Hematopoietic multipotent progenitor cell treated with erythropoietin and hydrocortisone succinate and interleukin-3 and kit ligand, for 15 days (in vitro differentiated cells): ENCODE data around the gene RIOX2.
A peak's percentile ranks its signal among the peaks of the same experiment; 100 is the strongest.
"Not testable (repeated sequence)": the region's sequence is repeated elsewhere in the genome, so short reads cannot be mapped to it uniquely, and the experiment has no call there.

Experiments
- DNase-seq: peaks from one replicate; pipeline ENCODE4 v3.0.0-alpha.2; 2015; ENCODE audit warnings: low spot score

The RIOX2 gene

GRCh38 chr3:97971679-97972567, at the start of gene RIOX2:
Gene RIOX2 (minus strand): TSS chr3:97972431. CDS start chr3:97967593, 4,838 bp downstream.
- DNase-seq, result peak; percentile 46

DNA sequence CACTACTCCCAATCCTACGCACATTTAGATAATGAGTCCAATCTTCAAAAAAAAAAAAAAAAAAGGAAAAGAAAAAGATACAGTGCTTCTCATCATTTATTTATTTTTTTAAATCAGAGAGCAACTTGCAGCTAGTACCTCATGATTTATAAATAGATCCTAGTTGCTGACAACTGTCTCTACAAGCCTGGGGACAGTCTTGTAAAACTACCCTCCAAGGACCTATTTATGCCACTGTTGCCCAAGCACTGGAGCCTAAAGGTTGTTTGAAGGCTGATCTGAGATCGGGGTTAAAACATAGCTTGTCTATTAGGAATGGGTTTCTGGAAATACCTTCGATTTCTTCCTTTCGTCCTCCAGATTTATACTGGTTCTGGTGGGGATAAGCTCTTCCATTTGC, 48.2 kb upstream of the RIOX2 start:
- DNase-seq, result no peak

GRCh38 chr3:98018301-98018700, 46.1 kb upstream of the RIOX2 start:
- DNase-seq, result no peak

GRCh38 chr3:98014268-98014585, 42.0 kb upstream of the RIOX2 start:
- no peak for DNase-seq

GRCh38 chr3:98013411-98014267, 41.4 kb upstream of the RIOX2 start:
- DNase-seq, result no peak

DNA sequence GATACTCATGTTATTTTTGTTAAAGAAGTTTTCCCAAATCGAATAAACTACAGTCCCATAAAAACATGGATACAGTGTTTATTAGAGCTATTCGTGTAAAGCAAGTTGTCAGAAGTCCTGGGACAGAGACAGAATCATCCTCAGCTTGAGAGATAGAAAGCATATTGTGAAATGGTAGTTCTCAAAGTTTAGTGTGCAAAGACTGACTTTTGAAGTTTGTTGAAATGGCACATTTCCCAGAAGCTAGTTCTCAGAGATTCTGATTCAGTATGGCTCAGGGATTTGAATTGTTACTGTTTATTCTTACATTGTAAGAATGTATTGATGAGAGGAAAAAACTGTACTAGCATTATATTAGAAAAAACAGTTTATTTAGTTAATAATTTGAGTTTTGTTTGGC, 40.7 kb upstream of the RIOX2 start:
- no peak for DNase-seq

- DNase-seq, result not testable (repeated sequence)
Measured at GRCh38 chr3:98010883-98011449, 38.7 kb upstream of the RIOX2 start.

DNA sequence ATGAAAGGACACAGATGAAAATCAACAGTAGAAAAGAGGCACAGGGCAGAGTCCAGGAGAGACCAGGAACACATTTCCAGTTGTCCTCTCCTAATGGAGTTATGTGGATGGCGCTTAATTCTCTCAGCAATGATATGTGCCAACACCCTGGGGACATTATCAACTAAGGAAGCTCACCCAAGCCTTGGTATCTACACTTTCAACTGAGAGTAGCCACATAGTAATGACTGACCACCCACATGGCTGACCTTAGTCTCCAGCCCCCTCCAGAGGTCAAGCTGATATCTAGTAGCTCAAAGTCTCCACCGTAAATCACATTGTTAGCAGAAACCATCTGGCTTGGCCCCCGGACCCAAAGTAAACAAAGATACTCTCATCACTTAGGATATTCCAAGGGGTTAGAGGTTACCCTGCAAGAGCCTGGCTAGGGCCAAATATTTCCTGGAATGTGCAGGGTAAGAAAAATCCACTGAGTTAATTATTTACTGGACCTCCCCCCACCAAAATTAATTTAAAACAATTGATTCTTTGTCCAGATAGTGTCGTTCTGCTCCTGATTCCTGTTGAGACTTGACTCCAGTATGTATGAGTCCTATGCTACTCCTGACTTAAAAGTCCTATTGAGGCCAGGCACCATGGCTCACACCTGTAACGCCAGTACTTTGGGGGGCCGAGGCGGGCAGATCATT, 38.1 kb upstream of the RIOX2 start:
- no peak for DNase-seq

- no peak for DNase-seq
Measured at GRCh38 chr3:98008855-98009254, 36.6 kb upstream of the RIOX2 start.

DNA sequence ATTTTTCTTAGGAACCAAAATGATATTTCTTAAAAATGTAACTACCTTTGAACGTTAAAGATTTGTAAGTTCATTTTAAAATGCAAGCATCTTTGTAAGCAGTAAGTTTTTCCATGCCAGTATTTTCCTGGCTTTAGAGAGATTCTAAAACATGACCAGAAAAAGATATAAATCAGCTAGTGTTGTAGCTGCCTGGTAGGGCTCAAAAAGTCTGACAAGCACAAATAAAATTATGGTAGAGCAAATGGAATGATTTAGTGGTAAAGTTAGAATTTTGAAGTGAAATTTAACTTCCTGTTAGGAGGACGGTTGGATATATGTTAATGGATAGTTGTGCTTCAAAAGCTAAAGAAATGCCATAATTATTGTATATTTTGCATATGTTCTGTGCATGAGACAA, 33.2 kb upstream of the RIOX2 start:
- DNase-seq, result no peak

GRCh38 chr3:98004721-98005120, 32.5 kb upstream of the RIOX2 start:
- DNase-seq, result no peak

DNA sequence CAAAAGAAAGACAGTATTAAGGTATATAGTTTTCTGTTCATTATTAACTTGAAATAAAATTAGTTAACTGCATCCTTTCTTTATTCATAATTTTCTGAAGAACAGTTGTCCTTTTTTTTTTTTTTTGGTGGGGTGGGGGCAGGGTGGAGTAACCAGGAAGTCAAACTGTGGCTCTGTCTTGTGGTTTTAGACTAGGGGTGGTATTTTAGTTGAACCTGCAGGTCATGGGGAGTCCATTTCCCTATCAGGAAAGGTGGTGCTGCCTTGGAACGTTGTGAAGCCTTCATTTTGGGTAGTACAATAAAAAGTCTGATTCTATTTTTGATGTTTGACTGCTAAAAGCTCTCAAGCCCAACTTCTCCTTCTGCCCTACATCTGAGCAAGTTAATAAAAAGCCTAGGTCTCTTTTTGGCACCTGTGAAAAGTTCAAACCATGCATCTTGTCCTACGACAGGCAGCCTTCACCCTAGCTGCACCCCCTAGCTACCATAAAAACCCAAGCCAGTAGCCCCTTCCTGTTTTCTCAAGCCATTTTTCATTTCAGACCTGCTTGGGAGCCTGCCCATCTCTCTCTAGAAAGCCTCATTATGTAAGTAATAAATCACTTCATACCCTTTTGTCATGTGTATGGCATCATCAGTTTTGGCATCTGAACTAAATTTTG, 31.2 kb upstream of the RIOX2 start:
- no peak for DNase-seq

- no peak for DNase-seq
Measured at GRCh38 chr3:98002717-98003116, 30.5 kb upstream of the RIOX2 start.

DNA sequence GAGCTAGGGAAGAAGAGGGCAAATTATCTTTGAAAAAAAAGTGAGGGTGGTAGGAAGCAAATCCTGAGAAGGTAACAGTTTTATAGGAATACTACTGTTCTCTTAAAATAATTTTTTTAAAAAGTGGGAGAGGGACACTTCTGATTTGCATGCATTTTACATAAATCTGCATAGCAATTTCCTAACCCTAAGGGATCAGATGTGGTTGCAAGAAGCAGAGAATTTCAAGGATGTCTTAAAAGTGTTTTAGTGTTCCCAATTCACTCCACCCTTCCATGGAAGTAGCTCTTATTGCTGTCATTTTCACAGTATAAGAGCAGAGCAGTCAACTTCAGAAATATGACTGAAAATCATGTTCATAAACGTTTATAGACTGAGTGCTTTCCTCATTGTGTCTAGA, 27.8 kb upstream of the RIOX2 start:
- no peak for DNase-seq

DNA sequence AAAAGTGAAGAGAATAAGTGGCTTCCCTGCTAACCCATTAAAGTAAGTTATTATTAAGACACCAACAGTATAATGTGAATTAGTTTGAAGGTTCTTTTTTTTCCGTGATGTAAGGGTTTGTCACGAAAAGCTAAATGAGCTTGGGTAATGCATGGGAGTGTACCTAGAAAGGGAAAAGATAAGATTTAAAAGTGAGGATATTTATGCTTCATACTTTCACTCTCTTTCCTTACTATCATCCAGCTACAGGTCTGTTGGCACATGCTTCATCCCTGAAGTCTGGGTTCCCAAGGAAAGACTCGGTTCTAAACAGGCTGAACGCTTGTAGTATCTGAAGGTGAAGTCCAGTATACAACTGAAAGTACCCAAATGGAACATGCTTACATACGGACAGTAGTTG, 26.9 kb upstream of the RIOX2 start:
- no peak for DNase-seq

- DNase-seq, result no peak
Measured at GRCh38 chr3:97996988-97997387, 24.8 kb upstream of the RIOX2 start.

- no peak for DNase-seq
Measured at GRCh38 chr3:97994328-97994945, 22.2 kb upstream of the RIOX2 start.

- DNase-seq, result no peak
Measured at GRCh38 chr3:97993526-97993925, 21.3 kb upstream of the RIOX2 start.

DNA sequence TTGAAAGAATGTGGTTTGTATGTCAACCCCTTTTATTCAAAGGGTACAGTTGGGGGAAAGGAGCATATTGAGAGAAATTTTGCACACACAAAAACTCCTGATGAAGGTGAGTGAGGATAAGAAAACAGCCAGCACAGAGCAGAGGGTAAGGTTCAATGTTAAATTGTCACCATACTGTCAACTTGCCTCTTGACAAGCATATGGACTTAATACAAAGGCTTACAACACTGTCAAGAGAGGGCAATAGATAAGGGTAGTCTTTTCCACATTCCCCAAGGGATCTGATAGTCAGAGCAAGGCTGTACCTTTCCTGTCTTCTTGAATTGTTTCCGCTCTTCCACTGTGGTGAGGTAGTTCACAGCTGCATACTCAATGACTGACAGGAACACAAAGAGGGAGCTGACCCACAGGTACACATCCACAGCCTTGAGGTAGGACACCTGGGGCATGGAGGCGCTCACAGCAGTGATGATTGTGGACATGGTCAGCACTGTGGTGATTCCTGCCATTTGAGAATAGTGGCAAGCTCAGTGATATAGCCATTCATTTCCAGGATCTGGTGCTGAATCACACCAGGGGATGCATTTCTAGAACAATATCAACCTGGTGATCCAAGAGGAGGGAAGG, 20.4 kb upstream of the RIOX2 start:
- DNase-seq, result no peak

GRCh38 chr3:97991293-97991682, 19.1 kb upstream of the RIOX2 start:
- DNase-seq, result no peak
